HG03139 (cell line): Measurements from ENCODE around the gene CYP3A7.
"Not testable (repeated sequence)": the region's sequence is repeated elsewhere in the genome, so short reads cannot be mapped to it uniquely, and the experiment has no call there.

Experiments
- ATAC-seq: cut with Tn5 transposase; IDR thresholded peaks from one replicate; pipeline ENCODE4 v1.9.1; 2021; ENCODE audit not compliant: unreplicated experiment

Gene CYP3A7

GRCh38 chr7:99709838-99710578 is 25.0 kb downstream of the CYP3A7 start:
- ATAC-seq, result no peak

GRCh38 chr7:99709260-99709659 is 25.7 kb downstream of the CYP3A7 start:
- ATAC-seq, result no peak

DNA sequence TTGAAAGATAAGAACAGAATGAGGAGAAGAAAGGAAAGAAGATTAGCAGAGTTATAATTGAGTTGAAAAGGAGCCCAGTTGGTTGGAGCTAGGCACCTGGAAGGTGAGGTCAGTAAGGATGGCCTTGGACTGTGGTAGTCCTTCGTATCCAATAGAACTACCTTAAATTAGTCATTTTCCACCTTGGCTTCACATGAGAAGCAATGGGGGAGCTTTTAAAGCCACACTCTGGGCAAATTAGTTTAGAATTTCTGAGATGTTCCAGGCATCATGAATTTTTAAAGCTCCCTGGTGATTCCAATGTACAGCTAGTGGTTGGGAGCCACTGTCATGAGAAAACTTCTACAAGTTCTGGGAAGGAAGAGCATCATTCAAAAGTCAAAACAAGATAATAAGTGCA is 27.9 kb downstream of the CYP3A7 start:
- no peak for ATAC-seq

- ATAC-seq, result no peak
Measured at GRCh38 chr7:99699946-99700345, 35.0 kb downstream of the CYP3A7 start.

DNA sequence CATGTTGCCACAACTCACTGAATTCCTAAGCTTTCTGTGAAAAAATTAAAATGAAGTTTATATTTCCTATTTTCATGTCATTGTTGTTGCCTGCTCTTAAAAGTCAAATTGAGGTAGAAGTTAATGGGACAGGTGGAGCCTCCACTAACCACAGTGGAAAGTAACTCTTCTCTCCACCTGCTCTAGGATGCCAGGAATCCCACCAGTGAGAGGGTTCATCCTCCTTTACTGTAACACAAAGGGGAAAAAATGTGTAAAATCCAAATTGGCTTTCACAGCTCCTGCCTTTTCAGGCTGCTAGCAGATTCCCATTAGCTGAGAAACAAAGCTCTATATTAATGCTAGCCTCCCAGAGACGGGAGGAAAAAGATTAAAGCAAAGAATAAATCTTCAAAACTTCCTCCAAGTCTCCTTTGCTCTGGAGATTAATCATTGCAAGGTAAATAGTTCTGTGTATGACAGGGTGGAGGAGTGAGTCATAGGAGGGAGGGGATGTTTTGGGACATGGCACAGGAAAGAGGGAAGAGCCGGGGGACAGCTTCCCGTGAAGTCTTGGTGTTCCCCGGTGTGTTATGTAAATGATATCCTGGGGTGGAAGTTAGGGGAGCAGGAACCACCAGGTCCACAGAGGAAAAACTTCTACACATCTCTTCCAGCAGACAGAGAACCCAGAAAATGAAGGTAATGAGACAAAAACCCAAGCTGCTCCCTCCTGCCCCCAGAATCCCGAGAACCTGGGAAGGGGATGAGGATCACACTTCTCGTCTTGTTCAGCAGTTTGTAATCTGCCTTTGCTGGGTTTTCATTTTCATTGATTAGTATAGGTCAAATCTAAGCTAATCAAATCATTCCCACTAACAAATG is 35.9 kb downstream of the CYP3A7 start:
- not testable (repeated sequence) for ATAC-seq

- no peak for ATAC-seq
Measured at GRCh38 chr7:99694912-99695304, 40.1 kb downstream of the CYP3A7 start.

DNA sequence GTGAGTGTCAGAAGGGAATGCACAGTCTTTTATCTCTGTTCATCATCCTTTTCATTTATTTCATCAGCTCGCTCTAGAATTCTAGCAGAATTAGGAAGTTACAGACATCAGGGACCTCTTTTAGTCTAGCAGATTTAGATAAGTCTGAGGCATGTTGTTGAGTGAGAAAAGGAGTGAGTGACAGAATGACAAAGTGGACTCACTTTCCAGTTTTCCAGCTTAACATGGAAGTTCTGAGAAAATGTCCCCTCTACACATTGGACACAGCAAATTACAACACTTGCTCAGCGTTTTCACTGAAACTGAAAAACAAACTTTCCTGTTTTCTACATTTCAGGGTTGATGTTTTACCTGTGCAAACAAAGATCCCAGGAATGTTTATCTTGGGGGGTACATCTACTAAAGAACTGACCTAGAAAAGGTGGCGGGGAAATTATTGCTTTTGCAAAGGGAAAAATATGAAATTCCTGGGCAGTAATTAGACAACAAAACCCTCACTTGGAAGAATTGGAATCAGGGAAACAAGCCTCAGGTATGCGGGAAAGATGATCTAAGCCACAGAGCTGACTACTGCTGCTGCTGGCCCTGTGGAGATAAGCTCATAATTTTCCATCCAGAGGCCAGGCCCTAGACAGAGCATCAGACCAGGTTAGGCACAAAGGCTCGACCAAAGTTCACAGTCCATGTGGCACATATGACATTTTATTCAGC is 40.6 kb downstream of the CYP3A7 start:
- ATAC-seq, result no peak

DNA sequence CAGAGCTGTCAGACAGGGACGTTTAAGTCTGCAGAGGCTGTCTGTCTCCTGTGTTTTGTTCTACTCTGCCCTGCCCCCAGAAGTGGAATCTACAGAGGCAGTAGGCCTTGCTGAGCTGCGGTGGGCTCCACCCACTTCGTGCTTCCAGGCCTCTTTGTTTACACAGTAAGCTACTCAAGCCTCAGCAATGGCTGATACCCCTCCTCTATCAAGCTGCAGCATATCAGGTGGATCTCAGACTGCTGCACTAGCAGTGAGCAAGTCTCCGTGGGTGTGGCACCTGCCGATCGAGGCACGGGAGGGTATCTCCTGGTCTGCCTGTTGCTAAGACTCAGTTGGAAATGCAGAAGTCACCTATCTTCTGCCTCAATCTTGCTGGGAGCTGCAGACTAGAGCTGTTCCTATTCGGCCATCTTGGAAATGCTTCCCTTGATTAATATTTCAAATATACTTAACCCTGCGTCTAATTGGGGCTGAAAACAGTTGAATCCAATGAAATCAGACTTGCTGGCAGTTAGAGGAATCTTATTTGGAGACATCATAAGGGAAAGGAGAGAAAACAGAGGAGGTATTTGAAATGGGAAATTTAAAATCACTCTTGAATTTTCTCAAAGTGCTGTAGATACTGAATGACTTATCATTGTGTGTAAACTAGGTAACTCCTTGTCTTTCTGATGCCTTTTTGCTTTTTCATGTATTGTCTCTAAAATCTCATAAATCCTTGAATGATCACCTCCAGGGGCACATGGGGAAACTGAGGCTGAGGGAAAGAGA is 41.4 kb downstream of the CYP3A7 start:
- no peak for ATAC-seq

DNA sequence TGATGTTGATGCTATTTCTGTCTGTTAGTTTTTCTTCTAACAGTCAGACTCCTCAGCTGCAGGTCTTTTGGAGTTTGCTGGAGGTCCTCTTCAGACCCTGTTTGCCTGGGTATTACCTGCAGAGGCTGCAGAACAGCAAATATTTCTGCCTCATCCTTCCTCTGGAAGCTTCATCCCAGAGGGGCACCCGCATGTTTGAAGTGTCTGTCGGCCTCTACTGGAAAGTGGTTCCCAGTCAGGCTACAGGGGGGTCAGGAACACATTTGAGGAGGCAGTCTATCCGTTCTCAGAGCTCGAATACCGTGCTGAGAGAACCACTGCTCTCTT is 41.9 kb downstream of the CYP3A7 start:
- ATAC-seq, result no peak

- ATAC-seq, result not testable (repeated sequence)
Measured at GRCh38 chr7:99692563-99692962, 42.4 kb downstream of the CYP3A7 start.

DNA sequence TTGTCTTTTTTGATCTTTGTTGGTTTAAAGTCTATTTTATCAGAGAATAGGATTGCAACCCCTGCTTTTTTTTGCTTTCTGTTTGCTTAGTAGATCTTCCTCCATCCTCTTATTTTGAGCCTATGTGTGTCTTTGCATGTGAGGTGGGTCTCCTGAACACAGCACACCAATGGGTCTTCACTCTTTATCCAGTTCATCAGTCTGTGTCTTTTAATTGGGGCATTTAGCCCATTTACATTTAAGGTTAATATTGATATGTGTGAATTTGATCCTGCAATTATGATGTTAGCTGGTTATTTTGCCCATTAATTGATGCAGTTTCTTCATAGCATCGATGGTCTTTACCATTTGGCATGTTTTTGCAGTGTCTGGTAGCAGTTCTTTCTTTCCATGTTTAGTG is 43.3 kb downstream of the CYP3A7 start:
- not testable (repeated sequence) for ATAC-seq

GRCh38 chr7:99690918-99691317 is 44.1 kb downstream of the CYP3A7 start:
- not testable (repeated sequence) for ATAC-seq

- not testable (repeated sequence) for ATAC-seq
Measured at GRCh38 chr7:99685871-99686608, 49.0 kb downstream of the CYP3A7 start.

GRCh38 chr7:99685129-99685758 is 49.8 kb downstream of the CYP3A7 start:
- ATAC-seq, result no peak

GRCh38 chr7:99679400-99680191 is 55.4 kb downstream of the CYP3A7 start, which contains the start of gene CYP3A5:
Gene CYP3A5, minus strand, starts transcription at chr7:99679996. Its CDS starts 100 bp downstream, at chr7:99679896.
- ATAC-seq, result no peak

GRCh38 chr7:99679032-99679399 is 56.0 kb downstream of the CYP3A7 start:
- no peak for ATAC-seq

- no peak for ATAC-seq
Measured at GRCh38 chr7:99677648-99678045, 57.3 kb downstream of the CYP3A7 start.

DNA sequence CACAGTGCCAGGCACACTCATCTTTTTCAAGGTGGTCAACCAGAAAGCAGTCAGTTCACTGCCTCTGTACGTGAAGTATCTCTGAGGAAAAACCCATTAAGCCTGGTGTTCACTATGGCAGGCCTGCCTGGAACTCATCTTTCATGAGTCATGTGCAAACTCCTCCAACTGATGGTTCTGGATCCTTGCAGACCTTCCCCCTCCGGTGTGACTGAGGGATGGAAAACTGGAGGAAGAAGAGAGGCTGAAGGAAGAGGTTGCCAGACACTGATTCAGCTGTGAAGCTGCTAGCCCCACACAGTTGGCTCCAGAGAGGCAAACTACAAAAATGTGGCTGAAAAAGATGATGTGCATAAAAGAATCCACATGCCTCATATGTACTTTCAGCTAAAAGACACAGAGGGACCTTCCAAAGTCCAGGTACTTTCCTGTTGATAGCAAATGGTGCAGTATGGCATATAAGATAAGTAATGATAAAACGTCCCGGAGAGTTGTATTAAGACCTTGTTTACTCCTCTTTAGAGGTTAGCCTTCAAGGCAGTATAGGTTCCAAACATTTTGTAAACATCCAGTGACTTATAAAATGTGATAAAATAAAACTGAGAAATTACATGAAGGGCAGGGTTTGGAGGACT is 57.9 kb downstream of the CYP3A7 start:
- no peak for ATAC-seq
